Mesothelial cell of epicardium (in vitro differentiated cells): ENCODE results near the gene GOLIM4. TPM values are rescaled to one million over a fixed set of nuclear protein-coding genes. Genes with fewer than 3 reads are reported as not detected.
"Not testable (repeated sequence)": the region's sequence is repeated elsewhere in the genome, so short reads cannot be mapped to it uniquely, and the experiment has no call there.

Source experiments
- DNase-seq, 2 experiments: peaks; one replicate each; pipeline ENCODE4 v3.0.0; 2021; ENCODE audit warnings: low spot score in 2 of 2; ENCODE audit not compliant: unreplicated experiment in 2 of 2
- H3K27ac Mint-ChIP-seq: 2 replicates; pipeline ENCODE4 v1.8.0; 2021; ENCODE audit warnings: mixed read lengths
- H3K27me3 Mint-ChIP-seq: 2 replicates; pipeline ENCODE4 v1.8.0; 2021; ENCODE audit warnings: low read depth, mixed read lengths
- H3K36me3 Mint-ChIP-seq: 2 replicates; pipeline ENCODE4 v1.8.0; 2021; ENCODE audit warnings: mixed read lengths
- H3K4me1 Mint-ChIP-seq: 2 replicates; pipeline ENCODE4 v1.8.0; 2021; ENCODE audit warnings: mixed read lengths
- H3K4me3 Mint-ChIP-seq: 2 replicates; pipeline ENCODE4 v1.8.0; 2021; ENCODE audit warnings: mild to moderate bottlenecking, moderate library complexity, mixed read lengths
- H3K9me3 Mint-ChIP-seq: 2 replicates; pipeline ENCODE4 v1.8.0; 2021; ENCODE audit warnings: mixed read lengths
- total RNA-seq: library from RNA; stranded (reverse); gene quantifications from 3 replicates; pipeline ENCODE4 v1.2.1, GENCODE V29; 2021
- TF ChIP-seq, protein P1 (sequence below): fragments of 200-600 bp; sonication (generic); IDR thresholded peaks from one replicate; pipeline ENCODE4 v1.5.0; 2021; ENCODE audit warnings: antibody characterized with exemption; ENCODE audit not compliant: unreplicated experiment

Gene GOLIM4, protein sequence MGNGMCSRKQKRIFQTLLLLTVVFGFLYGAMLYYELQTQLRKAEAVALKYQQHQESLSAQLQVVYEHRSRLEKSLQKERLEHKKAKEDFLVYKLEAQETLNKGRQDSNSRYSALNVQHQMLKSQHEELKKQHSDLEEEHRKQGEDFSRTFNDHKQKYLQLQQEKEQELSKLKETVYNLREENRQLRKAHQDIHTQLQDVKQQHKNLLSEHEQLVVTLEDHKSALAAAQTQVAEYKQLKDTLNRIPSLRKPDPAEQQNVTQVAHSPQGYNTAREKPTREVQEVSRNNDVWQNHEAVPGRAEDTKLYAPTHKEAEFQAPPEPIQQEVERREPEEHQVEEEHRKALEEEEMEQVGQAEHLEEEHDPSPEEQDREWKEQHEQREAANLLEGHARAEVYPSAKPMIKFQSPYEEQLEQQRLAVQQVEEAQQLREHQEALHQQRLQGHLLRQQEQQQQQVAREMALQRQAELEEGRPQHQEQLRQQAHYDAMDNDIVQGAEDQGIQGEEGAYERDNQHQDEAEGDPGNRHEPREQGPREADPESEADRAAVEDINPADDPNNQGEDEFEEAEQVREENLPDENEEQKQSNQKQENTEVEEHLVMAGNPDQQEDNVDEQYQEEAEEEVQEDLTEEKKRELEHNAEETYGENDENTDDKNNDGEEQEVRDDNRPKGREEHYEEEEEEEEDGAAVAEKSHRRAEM
- 88.0 to 93.7 TPM (median 90.7 TPM) in 3 replicates for total RNA-seq

DNA sequence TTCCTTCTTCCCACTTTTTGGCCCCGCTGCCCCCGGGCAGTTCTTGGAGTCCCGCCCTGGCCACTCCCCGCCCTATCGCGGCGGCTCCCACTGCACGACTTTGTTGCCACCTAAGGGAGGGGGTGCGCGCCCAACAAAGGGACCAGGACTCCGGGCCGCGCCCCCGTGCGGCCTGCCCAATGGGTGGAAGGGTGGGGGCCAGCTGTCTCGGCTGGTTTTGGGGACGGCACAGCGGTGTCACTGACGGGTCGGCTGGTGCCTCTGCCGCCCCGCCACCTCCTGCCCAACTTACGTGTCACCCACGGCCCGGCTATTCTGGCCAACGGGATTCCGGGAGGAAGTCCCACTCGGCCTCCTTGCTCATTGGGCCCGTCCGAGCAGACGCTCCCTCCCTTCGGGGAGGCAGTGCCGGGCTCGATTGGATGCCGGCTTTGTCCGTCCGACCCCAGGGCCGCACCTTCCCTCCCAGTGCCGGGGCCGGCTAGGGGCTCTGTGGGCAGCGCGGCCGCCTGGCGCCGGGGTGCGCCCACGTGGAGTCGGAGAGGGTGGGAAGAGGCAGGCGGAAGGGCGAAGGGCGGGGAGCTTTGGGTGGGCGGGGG, at the start of gene GOLIM4:
TSS of gene GOLIM4 (minus strand) at position 314 of the 599 bp plus-strand sequence. CDS start 639 bp downstream, outside the sequence.
- peak within 1 kb of the TSS; percentile 86 for H3K4me3 Mint-ChIP-seq
- peak; percentile 87 to 91 for DNase-seq
- peaks cover 40% of the 10 kb centered on the region for H3K4me1 Mint-ChIP-seq
- TF ChIP-seq, protein P1, sequence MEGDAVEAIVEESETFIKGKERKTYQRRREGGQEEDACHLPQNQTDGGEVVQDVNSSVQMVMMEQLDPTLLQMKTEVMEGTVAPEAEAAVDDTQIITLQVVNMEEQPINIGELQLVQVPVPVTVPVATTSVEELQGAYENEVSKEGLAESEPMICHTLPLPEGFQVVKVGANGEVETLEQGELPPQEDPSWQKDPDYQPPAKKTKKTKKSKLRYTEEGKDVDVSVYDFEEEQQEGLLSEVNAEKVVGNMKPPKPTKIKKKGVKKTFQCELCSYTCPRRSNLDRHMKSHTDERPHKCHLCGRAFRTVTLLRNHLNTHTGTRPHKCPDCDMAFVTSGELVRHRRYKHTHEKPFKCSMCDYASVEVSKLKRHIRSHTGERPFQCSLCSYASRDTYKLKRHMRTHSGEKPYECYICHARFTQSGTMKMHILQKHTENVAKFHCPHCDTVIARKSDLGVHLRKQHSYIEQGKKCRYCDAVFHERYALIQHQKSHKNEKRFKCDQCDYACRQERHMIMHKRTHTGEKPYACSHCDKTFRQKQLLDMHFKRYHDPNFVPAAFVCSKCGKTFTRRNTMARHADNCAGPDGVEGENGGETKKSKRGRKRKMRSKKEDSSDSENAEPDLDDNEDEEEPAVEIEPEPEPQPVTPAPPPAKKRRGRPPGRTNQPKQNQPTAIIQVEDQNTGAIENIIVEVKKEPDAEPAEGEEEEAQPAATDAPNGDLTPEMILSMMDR: no peak
- H3K9me3 Mint-ChIP-seq: no peaks in the 10 kb centered on the region
- H3K36me3 Mint-ChIP-seq: no peaks in the 10 kb centered on the region
- no peaks in the 10 kb centered on the region for H3K27me3 Mint-ChIP-seq
- peak within 1 kb of the TSS; percentile 98 for H3K27ac Mint-ChIP-seq

DNA sequence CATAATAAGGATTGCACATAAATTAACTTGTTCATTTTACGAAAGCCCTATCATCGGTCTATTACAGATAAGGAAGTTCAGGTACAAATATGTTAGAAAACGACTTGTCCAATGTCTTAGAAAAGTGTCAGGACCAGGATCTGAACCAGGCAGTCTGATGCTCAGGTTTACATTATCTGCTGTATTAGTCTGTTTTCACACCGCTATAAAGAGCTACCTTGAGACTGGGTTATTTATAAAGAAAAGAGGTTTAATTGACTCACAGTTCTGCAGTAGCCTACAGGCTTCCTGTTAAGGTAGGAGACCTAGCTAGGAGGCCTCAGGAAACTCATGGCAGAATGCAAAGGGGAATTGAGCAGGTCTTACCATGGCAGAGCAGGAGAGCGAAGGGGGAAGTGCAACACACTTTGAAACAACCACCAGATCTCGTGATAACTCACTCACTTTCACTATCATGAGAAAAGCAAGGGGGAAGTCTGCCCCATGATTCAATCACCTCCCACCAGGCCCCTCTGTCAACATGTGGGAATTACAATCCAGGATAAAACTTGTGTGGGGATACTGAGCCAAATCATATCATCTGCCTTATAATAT, 45.8 kb upstream of the GOLIM4 start:
- H3K4me1 Mint-ChIP-seq: peaks cover 13% of the 10 kb centered on the region
- no peak overlapping the region for H3K27ac Mint-ChIP-seq
- H3K27me3 Mint-ChIP-seq: no peaks in the 10 kb centered on the region
- no peak for DNase-seq
- peaks cover 9% of the 10 kb centered on the region for H3K9me3 Mint-ChIP-seq
- H3K36me3 Mint-ChIP-seq: no peaks in the 10 kb centered on the region
- TF ChIP-seq, protein P1: no peak
- H3K4me3 Mint-ChIP-seq: no peak overlapping the region

DNA sequence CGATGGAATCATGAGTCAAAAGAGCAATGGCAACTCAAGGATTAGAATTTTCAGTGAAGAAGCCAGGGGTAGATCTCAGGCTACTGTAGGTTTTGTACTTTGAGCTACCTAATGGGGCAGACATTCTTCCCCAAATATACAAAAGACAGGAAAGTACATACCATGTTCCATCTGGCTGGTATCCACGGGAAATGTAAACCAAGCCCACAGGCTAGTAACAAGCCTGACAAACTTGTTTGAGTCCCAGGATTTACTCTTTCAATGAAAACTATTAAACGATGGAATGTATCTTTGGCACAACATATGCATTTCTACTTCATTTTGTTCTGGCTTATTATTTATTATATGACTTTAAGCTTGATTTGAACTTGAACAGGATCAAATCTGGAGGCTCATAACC, 44.2 kb upstream of the GOLIM4 start:
- Mint-ChIP-seq H3K27me3 (no peaks in the 10 kb centered on the region), H3K4me1 (peaks cover 13% of the 10 kb centered on the region), H3K27ac (no peak overlapping the region), H3K36me3 (no peaks in the 10 kb centered on the region), H3K4me3 (no peak overlapping the region), H3K9me3 (peaks cover 9% of the 10 kb centered on the region)
- no peak for DNase-seq
- TF ChIP-seq, protein P1: no peak

DNA sequence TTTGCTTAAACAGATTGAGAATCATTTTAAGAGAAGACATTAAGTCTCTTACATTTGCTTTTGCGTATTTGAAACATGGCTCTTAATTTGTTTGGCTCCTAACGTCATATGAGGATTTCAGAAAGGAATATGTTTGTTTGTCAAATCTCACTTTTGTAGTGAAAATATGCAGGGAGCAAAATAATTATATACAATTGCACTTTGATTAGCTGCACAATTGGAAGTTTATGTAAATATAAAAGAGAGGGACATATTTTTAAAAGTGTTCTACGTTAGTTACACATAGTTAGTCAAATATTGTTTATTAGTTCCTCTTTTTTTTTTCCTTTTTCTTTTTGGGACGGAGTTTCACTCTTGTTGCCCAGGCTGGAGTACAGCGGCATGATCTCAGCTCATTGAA, 42.7 kb upstream of the GOLIM4 start:
- Mint-ChIP-seq H3K4me1 (peaks cover 13% of the 10 kb centered on the region), H3K27me3 (no peaks in the 10 kb centered on the region), H3K9me3 (no peaks in the 10 kb centered on the region), H3K27ac (no peak overlapping the region), H3K36me3 (no peaks in the 10 kb centered on the region), H3K4me3 (no peak overlapping the region)
- no peak for DNase-seq
- TF ChIP-seq, protein P1: no peak

DNA sequence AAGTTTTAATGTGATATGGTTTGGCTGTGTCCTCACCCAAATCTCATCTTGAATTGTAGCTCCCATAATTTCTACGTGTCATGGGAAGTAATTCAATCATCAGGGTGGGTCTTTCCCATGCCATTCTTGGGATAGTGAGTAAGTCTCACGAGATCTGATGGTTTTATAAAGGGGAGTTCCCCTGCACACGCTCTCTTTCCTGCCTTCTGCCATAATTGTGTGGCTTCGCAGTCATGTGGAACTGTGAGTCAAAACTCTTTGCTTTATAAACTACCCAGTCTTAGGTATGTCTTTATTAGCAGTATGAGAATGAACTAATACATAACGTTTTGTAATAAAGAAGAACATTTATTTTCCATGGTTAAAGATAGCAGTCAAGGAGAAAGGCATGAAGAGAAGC, 39.2 kb upstream of the GOLIM4 start:
- TF ChIP-seq, protein P1: no peak
- Mint-ChIP-seq H3K36me3 (no peaks in the 10 kb centered on the region), H3K27ac (no peak overlapping the region), H3K4me3 (no peak overlapping the region), H3K4me1 (peaks cover 2% of the 10 kb centered on the region), H3K27me3 (peaks cover 2% of the 10 kb centered on the region), H3K9me3 (peaks cover 5% of the 10 kb centered on the region)
- DNase-seq: no peak

DNA sequence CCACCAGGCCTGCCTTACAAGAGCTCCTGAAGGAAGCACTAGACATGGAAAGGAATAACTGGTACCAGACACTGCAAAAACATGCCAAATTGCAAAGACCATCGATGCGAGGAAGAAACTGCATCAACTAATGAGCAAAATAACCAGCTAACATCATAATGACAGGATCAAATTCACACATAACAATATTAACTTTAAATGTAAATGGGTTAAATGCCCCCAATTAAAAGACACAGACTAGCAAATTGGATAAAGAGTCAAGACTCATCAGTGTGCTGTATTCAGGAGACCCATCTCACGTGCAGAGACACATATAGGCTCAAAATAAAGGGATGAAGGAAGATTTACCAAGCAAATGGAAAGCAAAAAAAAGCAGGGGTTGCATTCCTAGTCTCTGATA, 34.5 kb upstream of the GOLIM4 start:
- H3K36me3 Mint-ChIP-seq, H3K27ac Mint-ChIP-seq, H3K27me3 Mint-ChIP-seq, H3K4me3 Mint-ChIP-seq, DNase-seq, H3K4me1 Mint-ChIP-seq: not testable (repeated sequence)
- H3K9me3 Mint-ChIP-seq: peaks cover 36% of the 10 kb centered on the region

DNA sequence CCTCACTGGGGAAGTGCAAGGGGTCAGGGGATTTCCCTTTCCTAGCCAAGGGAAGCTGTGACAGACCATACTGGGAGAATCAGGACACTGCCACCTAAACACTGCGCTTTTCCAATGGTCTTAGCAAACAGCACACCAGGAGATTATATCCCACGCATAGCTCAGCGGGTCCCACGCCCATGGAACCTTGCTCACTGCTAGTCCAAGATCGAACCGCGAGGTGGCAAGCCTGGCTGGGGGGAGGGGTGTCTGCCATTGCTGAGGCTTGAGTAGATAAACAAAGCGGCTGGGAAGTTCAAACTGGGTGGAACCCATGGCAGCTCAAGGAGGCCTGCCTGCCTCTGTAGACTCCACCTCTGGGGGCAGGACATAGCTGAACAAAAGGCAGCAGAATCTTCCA, 32.7 kb upstream of the GOLIM4 start:
- DNase-seq, H3K4me1 Mint-ChIP-seq, H3K27ac Mint-ChIP-seq, H3K4me3 Mint-ChIP-seq, H3K36me3 Mint-ChIP-seq, H3K27me3 Mint-ChIP-seq: not testable (repeated sequence)
- peaks cover 36% of the 10 kb centered on the region for H3K9me3 Mint-ChIP-seq
